ENCODE results near the gene CALB2.

GRCh38 chr16:71353736-71354135 lies 4.8 kb upstream of the CALB2 start:
- TF ChIP-seq TAF1 (IDR thresholded peaks at IDR 0.05; ENCODE audit: low read depth, low read length) (no peak), POLR2A (IDR thresholded peaks at IDR 0.05; ENCODE audit: low read depth, low read length) (no peak), SPI1 (IDR thresholded peaks at IDR 0.05; ENCODE audit: low read depth, low read length) (no peak), POLR2AphosphoS5 (IDR thresholded peaks at IDR 0.05; ENCODE audit: low read depth, low read length) (no peak), POU2F2 (IDR thresholded peaks at IDR 0.05; ENCODE audit: low read depth, low read length) (no peak)

Measured in GM12891 (cell line).